MV-4-11 (cell line): Measurements from ENCODE around the gene VPS45.

Experiments used
- DNase-seq: peaks from one replicate; lab custom pipeline; 2025; lab: John Stamatoyannopoulos, UW

The VPS45 gene

GRCh38 chr1:150192012-150192411 is 124.4 kb downstream of the VPS45 start:
- no peak for DNase-seq

- DNase-seq: no peak
These were observed 126.9 kb downstream of the VPS45 start for GRCh38 chr1:150194381-150195031.
